ENCODE data around the gene ARHGEF5.
"Not testable (repeated sequence)": the region's sequence is repeated elsewhere in the genome, so short reads cannot be mapped to it uniquely, and the experiment has no call there.

ARHGEF5 gene

GRCh38 chr7:144355176-144355822 is at the start of gene ARHGEF5:
ARHGEF5 (plus strand) TSS chr7:144355402; CDS start chr7:144362670, 7,268 bp downstream.
- FAIRE-seq; DNase-seq (ENCODE audit: low spot score): not testable (repeated sequence)

GRCh38 chr7:144309702-144310101 is 45.5 kb upstream of the ARHGEF5 start:
- not testable (repeated sequence) for DNase-seq (ENCODE audit: low spot score); FAIRE-seq

GRCh38 chr7:144311218-144311617 is 44.0 kb upstream of the ARHGEF5 start:
- not testable (repeated sequence) for FAIRE-seq; DNase-seq (ENCODE audit: low spot score)

GRCh38 chr7:144311872-144312469 is 43.2 kb upstream of the ARHGEF5 start, which contains the start of gene OR2A1:
OR2A1 (plus strand) TSS chr7:144312419; CDS start chr7:144318125, 5,706 bp downstream.
- DNase-seq (ENCODE audit: low spot score); FAIRE-seq: not testable (repeated sequence)

GRCh38 chr7:144317537-144317936 is 37.7 kb upstream of the ARHGEF5 start:
- FAIRE-seq; DNase-seq (ENCODE audit: low spot score): not testable (repeated sequence)

- FAIRE-seq; DNase-seq (ENCODE audit: low spot score): not testable (repeated sequence)
Observed at GRCh38 chr7:144319547-144319946, 35.7 kb upstream of the ARHGEF5 start.

- not testable (repeated sequence) for DNase-seq (ENCODE audit: low spot score); FAIRE-seq
Observed at GRCh38 chr7:144321677-144322206, 33.5 kb upstream of the ARHGEF5 start.

GRCh38 chr7:144323359-144323758 is 31.8 kb upstream of the ARHGEF5 start:
- not testable (repeated sequence) for DNase-seq (ENCODE audit: low spot score); FAIRE-seq

- DNase-seq (ENCODE audit: low spot score); FAIRE-seq: not testable (repeated sequence)
Observed at GRCh38 chr7:144325868-144326267, 29.3 kb upstream of the ARHGEF5 start.

GRCh38 chr7:144330044-144330443 is 25.2 kb upstream of the ARHGEF5 start:
- not testable (repeated sequence) for DNase-seq (ENCODE audit: low spot score); FAIRE-seq

- not testable (repeated sequence) for DNase-seq (ENCODE audit: low spot score); FAIRE-seq
Observed at GRCh38 chr7:144331221-144331995, 23.8 kb upstream of the ARHGEF5 start.

- not testable (repeated sequence) for FAIRE-seq; DNase-seq (ENCODE audit: low spot score)
Observed at GRCh38 chr7:144331996-144332288, 23.3 kb upstream of the ARHGEF5 start.

- not testable (repeated sequence) for DNase-seq (ENCODE audit: low spot score); FAIRE-seq
Observed at GRCh38 chr7:144348625-144349024, 6.6 kb upstream of the ARHGEF5 start.

GRCh38 chr7:144351667-144352066 is 3.5 kb upstream of the ARHGEF5 start:
- not testable (repeated sequence) for FAIRE-seq

GRCh38 chr7:144356185-144356584 is 983 bp downstream of the ARHGEF5 start:
- DNase-seq (ENCODE audit: low spot score); FAIRE-seq: not testable (repeated sequence)

More at GRCh38 chr7:144351667-144352066, 3.5 kb upstream of the ARHGEF5 start:
- DNase-seq (ENCODE audit: low spot score): not testable (repeated sequence)

- DNase-seq (ENCODE audit: low spot score); FAIRE-seq: not testable (repeated sequence)
Observed at GRCh38 chr7:144356860-144357259, 1.7 kb downstream of the ARHGEF5 start.

GRCh38 chr7:144362061-144362460 is 6.9 kb downstream of the ARHGEF5 start:
- not testable (repeated sequence) for FAIRE-seq; DNase-seq (ENCODE audit: low spot score)

GRCh38 chr7:144365523-144365922 is 10.3 kb downstream of the ARHGEF5 start:
- not testable (repeated sequence) for FAIRE-seq

GRCh38 chr7:144367250-144367649 is 12.0 kb downstream of the ARHGEF5 start:
- not testable (repeated sequence) for DNase-seq (ENCODE audit: low spot score); FAIRE-seq

More at GRCh38 chr7:144365523-144365922, 10.3 kb downstream of the ARHGEF5 start:
- DNase-seq (ENCODE audit: low spot score): not testable (repeated sequence)

GRCh38 chr7:144369221-144369620 is 14.0 kb downstream of the ARHGEF5 start:
- FAIRE-seq; DNase-seq (ENCODE audit: low spot score): not testable (repeated sequence)

- DNase-seq (ENCODE audit: low spot score): peak; percentile 40
- FAIRE-seq: no peak
Observed at GRCh38 chr7:144378651-144379050, 23.4 kb downstream of the ARHGEF5 start.

Data from urothelium cell line (cell line).